Motor neuron (in vitro differentiated cells): ENCODE measurements around the gene LCLAT1. TPM values are rescaled to one million over a fixed set of nuclear protein-coding genes. Genes with fewer than 3 reads are reported as not detected.

Experiments
- ATAC-seq, 8 experiments: fragments of 200-7000 bp; cut with Tn5 transposase; replicated peaks in 6 of 8; 2 replicates each; pipeline ENCODE4 v1.8.0; 2021; ENCODE audit warnings: mild to moderate bottlenecking in 8 of 8, moderate library complexity in 8 of 8
- H3K27ac ChIP-seq, 2 donors: fragments of 250-450 bp; sonication (Bioruptor Pico); 2 replicates each; pipeline ENCODE4 v1.9.0; 2021; ENCODE audit warnings: antibody characterized with exemption in 2 of 2, mild to moderate bottlenecking in 2 of 2, moderate library complexity in 1 of 2
- H3K4me1 ChIP-seq, 2 donors: fragments of 250-450 bp; sonication (Bioruptor Pico); replicated peaks in 1 of 2; 2 replicates each; pipeline ENCODE4 v1.6.1; 2021; ENCODE audit warnings: antibody characterized with exemption in 2 of 2, mild to moderate bottlenecking in 2 of 2, moderate library complexity in 1 of 2
- H3K4me3 ChIP-seq, 5 donors: fragments of 250-450 bp; sonication (Bioruptor Pico); 2 replicates each; pipeline ENCODE4 v1.9.0; 2021; ENCODE audit warnings: antibody characterized with exemption in 5 of 5, mild to moderate bottlenecking in 5 of 5, moderate library complexity in 4 of 5
- WGBS, 10 experiments: fragments of 450-650 bp; shearing (Covaris generic); methylation state at CpG; one replicate each; pipeline ENCODE4 v1.0.0; 2022; 5-methylcytosine and 5-hydroxymethylcytosine counted together
- in situ Hi-C, 9 experiments: fragments of 400-800 bp; cut with MboI; loops; one replicate each; pipeline ENCODE4 v1.15.0; 2021; ENCODE audit warnings: low sequenced_read_pairs in 9 of 9, low pct_unique_long_range_greater_than_20kb in 2 of 9; ENCODE audit not compliant: unreplicated experiment in 9 of 9
- total RNA-seq, 8 experiments: library from RNA; unstranded; fragments of 300-600 nt; gene quantifications; 2 replicates each; pipeline versions ENCODE4 v1.2.3 to v1.2.4, GENCODE V29; 2022

Gene LCLAT1
- total RNA-seq, 8 experiments from 2014 or later = 9.8 to 39.2 (median 12.9) TPM

DNA sequence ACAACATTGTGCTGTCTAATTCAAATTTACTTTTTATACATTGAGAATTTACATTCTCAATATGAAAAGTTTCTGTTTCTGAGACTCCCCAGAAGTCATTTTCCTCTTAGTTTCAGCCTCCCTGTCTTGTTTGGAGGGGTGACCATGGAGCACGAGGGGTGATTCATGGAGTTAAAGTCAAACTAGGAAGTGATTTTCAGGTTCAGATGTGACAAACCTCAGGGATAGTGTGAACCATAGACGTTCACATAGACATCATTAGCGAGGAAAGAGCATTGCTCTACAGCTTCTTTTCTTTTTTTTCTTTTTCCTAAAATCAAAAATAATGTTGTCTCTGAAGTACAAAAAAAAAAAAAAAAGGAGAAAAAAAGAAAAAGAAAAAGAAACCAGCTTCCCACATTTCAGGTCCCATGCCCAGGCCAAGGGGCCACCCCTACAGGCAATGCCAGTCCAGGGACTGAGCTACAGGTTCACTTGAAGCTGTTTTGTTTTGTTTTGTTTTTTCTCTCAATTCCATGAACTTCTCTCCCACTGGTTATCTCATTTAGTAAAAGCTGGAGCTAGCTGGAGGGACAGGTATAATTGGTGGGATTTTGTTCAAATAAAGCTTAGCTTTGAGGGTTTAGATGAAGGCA lies 18.1 kb upstream of the LCLAT1 start:
- ATAC-seq = no peak
- no peak overlapping the region for H3K27ac ChIP-seq
- peaks cover 4 to 7% of the 10 kb centered on the region in 2 donors for H3K4me1 ChIP-seq
- H3K4me3 ChIP-seq = no peak overlapping the region
- in situ Hi-C loops = loop anchor here in 1 of 9 experiments (25.0 kb wide), 1 partner anchor 192 kb away; the partner anchor contains the start of gene LBH
- 58 to 100% (median 78%) methylated on average over 1 to 3 of the region's 3 CpGs; no CpG with 5 or more reads in 1 of the 10 experiments for WGBS, 10 experiments

DNA sequence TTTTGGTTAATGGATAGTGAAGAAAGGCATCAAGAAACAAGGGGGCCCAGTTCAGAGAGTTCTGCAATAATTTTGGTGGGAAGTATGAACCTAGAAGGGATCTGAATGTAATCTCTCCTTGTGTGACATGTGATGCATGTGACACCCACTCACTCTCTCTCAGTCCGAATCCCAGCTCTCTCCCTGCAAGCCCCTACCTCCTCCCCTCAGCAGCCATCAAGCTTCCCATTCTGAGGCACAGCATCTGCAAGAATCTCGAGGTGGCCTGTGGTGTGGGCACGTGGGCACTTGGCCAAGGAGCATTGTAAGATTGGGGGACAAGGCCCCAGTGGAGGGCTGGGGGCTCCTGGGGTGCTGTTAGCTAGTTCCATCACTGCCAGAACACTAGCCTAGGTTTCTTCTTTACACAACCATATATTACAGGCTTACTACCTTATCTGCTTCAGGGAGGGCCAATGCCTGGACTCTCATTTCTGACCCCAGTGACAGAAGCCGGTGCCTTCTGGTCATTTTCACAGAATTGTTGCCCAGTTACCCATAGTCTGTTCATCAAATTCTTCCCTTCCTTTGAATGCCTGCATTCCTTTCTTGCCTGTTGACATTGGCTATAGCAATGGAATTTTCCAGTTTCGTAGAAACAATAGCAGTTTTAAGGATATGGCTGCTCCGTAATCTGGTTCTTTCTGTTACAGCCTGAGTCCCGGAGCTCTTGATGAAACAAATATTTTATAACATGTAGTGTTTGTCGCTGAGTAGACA lies 13.3 kb upstream of the LCLAT1 start:
- peak in 3 of 8 experiments; percentile 68 to 95 (median 81) for ATAC-seq
- H3K4me3 ChIP-seq = no peak overlapping the region
- H3K27ac ChIP-seq = no peak overlapping the region
- in situ Hi-C loops = loop anchor here in 1 of 9 experiments (25.0 kb wide), 1 partner anchor 196 kb away; the partner anchor contains the start of gene LBH
- 35 to 90% (median 83%) methylated on average over 1 to 6 of the region's 8 CpGs for WGBS, 10 experiments
- H3K4me1 ChIP-seq = peaks cover 4 to 12% of the 10 kb centered on the region in 2 donors

- in situ Hi-C loops = loop anchor here in 1 of 9 experiments (25.0 kb wide), 1 partner anchor 197 kb away; the partner anchor contains the start of gene LBH
- WGBS, 10 experiments = 20 to 100% (median 50%) methylated on average over 1 to 3 of the region's 4 CpGs; no CpG with 5 or more reads in 5 of the 10 experiments
- H3K4me1 ChIP-seq = peaks cover 4 to 12% of the 10 kb centered on the region in 2 donors
- H3K27ac ChIP-seq = no peak overlapping the region
- no peak overlapping the region for H3K4me3 ChIP-seq
- no peak for ATAC-seq
These were observed 12.3 kb upstream of the LCLAT1 start for GRCh38 chr2:30434708-30435107.

DNA sequence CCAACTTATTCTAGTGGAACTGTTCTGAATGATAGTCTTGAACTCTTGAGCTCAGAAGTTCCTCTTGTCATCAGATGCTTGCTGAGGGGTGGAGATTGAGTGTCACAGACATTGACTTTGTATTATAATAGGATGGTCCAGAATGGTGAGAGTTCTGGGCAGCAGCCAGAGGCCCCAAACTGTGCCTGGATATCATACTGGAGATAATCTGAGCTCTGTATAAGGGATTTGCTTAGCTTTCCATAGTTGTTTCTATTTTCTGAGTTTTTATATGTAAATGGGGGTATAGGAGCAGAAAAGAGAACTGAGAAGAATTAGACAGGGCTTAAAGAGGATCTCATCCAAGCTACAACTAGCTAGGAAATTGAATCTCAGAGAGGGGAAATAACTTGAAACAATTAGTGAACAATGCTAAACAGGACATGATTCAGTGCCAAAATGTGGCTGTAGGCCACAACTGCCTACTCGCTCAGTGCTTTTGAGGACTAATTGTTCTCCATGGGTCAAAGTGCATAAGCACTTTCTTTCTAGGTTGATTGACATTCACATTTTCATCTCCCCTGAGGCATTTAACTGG lies 10.1 kb upstream of the LCLAT1 start:
- H3K4me3 ChIP-seq = no peak overlapping the region
- WGBS, 10 experiments = 40 to 100% (median 78%) methylated on average over 1 of the region's 1 CpG; no CpG with 5 or more reads in 3 of the 10 experiments
- no peak overlapping the region for H3K27ac ChIP-seq
- no peak for ATAC-seq
- peaks cover 4 to 12% of the 10 kb centered on the region in 2 donors for H3K4me1 ChIP-seq
- in situ Hi-C loops = loop anchor here in 1 of 9 experiments (25.0 kb wide), 1 partner anchor 200 kb away; the partner anchor contains the start of gene LBH

DNA sequence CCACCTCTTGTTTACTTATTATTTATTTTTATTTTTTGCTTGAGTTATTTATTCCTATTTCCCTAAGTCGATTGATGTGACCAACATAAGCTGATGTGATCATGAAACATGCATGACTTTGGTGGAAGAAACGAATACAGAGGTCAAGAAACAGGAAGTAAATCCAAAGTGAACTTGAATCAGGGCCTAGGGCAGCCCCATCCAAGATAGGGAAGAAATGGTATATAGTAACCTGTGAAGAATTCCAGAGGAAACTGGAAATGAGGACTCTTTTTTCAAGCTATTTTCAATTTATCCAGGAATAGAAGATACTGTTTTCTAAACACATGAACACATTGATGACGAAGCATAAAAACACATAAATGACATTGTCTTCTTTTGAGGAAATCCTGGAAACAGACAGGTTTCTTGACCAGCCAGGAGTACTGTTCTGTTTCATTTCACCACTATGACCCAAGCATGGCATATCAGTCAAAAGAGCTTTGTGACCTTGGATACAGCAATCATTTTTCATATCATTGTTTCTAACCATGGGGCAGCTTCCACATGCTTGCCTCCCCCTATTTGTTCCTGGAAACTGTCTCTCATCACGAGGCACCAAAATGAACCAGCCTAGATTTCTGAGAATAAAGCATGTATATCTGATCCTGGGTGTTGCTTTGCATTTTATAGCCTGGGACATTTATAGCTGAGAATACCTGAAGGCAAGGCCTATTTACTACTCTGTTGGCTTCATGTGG lies 9.1 kb upstream of the LCLAT1 start:
- ATAC-seq = peak in 1 of 8 experiments; percentile 17
- no peak overlapping the region for H3K27ac ChIP-seq
- in situ Hi-C loops = loop anchor here in 1 of 9 experiments (25.0 kb wide), 1 partner anchor 201 kb away; the partner anchor contains the start of gene LBH
- peaks cover 4 to 12% of the 10 kb centered on the region in 2 donors for H3K4me1 ChIP-seq
- no peak overlapping the region for H3K4me3 ChIP-seq
- 20 to 100% (median 76%) methylated on average over 1 to 4 of the region's 4 CpGs for WGBS, 10 experiments

DNA sequence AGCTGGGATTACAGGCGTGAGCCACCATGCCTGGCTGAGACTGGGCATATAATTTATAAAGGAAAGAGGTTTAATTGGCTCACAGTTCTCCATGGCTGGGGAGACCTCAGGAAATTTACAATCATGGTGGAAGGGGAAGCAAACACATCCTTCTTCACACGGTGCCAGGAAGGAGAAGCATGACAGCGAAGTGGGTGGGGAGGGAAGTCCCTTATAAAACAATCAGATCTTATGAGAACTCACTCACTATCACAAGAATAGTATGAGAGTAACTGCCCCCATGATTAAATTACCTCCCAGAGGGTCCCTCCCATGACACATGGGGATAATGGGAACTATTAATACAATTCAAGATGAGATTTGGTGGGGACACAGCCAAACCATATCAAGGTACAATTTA lies 7.8 kb upstream of the LCLAT1 start:
- Histone ChIP-seq H3K4me1 (peaks cover 4 to 5% of the 10 kb centered on the region in 2 donors), H3K4me3 (no peak overlapping the region), H3K27ac (no peak overlapping the region)
- ATAC-seq = no peak
- in situ Hi-C loops = loop anchor here in 1 of 9 experiments (25.0 kb wide), 1 partner anchor 202 kb away; the partner anchor contains the start of gene LBH
- WGBS, 10 experiments = 94 to 100% (median 100%) methylated on average over 1 to 3 of the region's 3 CpGs; no CpG with 5 or more reads in 4 of the 10 experiments

DNA sequence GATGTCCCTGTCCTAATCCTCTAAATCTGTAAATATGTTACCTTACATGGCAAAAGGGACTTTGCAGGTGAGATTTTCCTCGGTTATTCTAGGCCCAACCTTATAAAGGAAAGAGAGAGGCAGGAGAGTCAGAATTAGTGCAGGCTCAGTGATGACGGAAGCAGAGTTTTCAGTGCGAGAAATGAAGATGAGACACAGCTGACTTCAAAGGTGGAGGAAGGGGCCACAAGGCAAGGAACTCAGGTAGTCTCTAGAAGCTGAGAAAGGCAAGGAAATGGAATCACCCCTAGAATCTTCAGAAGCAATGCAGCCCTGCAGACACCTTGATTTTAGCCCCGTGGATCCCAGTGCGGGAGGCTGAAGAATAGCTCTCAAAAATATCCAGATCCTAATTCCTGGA lies 7.2 kb upstream of the LCLAT1 start:
- in situ Hi-C loops = loop anchor here in 1 of 9 experiments (25.0 kb wide), 1 partner anchor 203 kb away; the partner anchor contains the start of gene LBH
- H3K4me3 ChIP-seq = no peak overlapping the region
- H3K27ac ChIP-seq = no peak overlapping the region
- 80 to 100% (median 97%) methylated on average over 1 to 5 of the region's 5 CpGs; no CpG with 5 or more reads in 2 of the 10 experiments for WGBS, 10 experiments
- no peak for ATAC-seq
- H3K4me1 ChIP-seq = peaks cover 4% of the 10 kb centered on the region in 2 donors

DNA sequence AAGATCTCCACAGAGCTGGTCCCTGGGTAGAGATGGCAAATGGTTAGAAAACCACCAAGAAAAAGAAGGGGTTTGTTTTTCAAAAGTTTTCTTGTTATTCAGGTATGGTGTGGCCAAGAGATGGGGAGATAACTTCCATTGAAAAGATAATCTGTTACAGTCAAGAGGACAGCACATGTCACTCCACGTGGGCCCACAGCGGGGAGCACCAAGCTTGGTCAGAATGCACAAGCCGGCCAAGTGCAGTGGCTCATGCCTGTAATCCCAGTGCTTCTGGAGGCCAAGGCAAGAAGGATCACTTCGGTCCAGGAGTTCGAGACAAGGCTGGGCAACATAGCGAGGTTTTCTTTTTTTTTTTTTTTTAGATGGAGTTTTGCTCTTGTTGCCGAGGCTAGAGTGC lies 6.0 kb upstream of the LCLAT1 start:
- ATAC-seq = no peak
- Histone ChIP-seq H3K27ac (no peak overlapping the region), H3K4me1 (peaks cover 4% of the 10 kb centered on the region in 2 donors), H3K4me3 (no peak overlapping the region)
- 80 to 100% (median 97%) methylated on average over 1 to 5 of the region's 7 CpGs; no CpG with 5 or more reads in 3 of the 10 experiments for WGBS, 10 experiments
- in situ Hi-C loops = loop anchor here in 1 of 9 experiments (25.0 kb wide), 1 partner anchor 204 kb away; the partner anchor contains the start of gene LBH

- Histone ChIP-seq H3K27ac (no peak overlapping the region), H3K4me1 (peaks cover 2 to 8% of the 10 kb centered on the region in 2 donors), H3K4me3 (no peak overlapping the region)
- in situ Hi-C loops = loop anchor here in 1 of 9 experiments (25.0 kb wide), 1 partner anchor 206 kb away; the partner anchor contains the start of gene LBH
- ATAC-seq = no peak
These were observed 4.0 kb upstream of the LCLAT1 start for GRCh38 chr2:30443081-30443480.

- H3K27ac ChIP-seq = no peak overlapping the region
- H3K4me1 ChIP-seq = peaks cover 6 to 13% of the 10 kb centered on the region in 2 donors
- in situ Hi-C loops = loop anchor here in 1 of 9 experiments (25.0 kb wide), 1 partner anchor 207 kb away; the partner anchor contains the start of gene LBH
- no peak for ATAC-seq
- H3K4me3 ChIP-seq = no peak overlapping the region
- WGBS, 10 experiments = 0 to 100% (median 79%) methylated on average over 1 to 3 of the region's 3 CpGs; no CpG with 5 or more reads in 1 of the 10 experiments
These were observed 2.8 kb upstream of the LCLAT1 start for GRCh38 chr2:30444273-30444672.

DNA sequence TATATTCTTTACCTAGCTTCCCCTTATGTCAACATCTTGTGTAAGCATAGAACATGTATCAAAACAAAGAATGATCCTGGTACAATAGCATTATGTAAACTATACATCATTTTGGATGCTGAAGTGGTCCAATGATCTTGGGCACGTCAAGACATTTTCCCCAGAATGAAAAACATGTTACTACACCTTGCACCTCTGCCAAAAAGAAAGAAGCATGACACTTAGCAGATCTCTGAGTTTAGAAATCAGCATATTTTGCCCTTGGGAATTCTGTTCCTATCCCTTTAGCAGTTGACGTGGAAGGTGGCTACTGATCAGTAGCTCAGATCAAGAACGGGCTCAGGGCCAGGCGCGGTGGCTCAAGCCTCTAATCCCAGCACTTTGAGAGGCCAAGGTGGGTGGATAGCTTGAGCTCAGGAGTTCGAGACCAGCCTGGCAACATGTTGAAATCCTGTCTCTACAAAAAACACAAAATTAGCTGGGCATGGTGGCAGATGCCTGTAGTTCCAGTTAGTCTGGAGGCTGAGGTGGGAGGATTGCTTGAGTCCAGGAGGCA lies 1.7 kb upstream of the LCLAT1 start:
- in situ Hi-C loops = loop anchor here in 1 of 9 experiments (25.0 kb wide), 1 partner anchor 208 kb away; the partner anchor contains the start of gene LBH
- no peak for ATAC-seq
- WGBS, 10 experiments = 83 to 96% (median 88%) methylated on average over 1 to 5 of the region's 6 CpGs; no CpG with 5 or more reads in 5 of the 10 experiments

More for the DNA sequence above, 1.7 kb upstream of the LCLAT1 start:
- Histone ChIP-seq H3K27ac (no peak overlapping the region), H3K4me3 (no peak overlapping the region), H3K4me1 (peaks cover 6 to 13% of the 10 kb centered on the region in 2 donors)
